CD4-positive, alpha-beta T cell (primary cell): ENCODE measurements around the gene VRK2. TPM values are rescaled to one million over a fixed set of nuclear protein-coding genes. Genes with fewer than 3 reads are reported as not detected.

Source experiments
- ATAC-seq: fragments of 200-7000 bp; cut with Tn5 transposase; one replicate; pipeline ENCODE4 v1.10.0; 2022; ENCODE audit warnings: mild to moderate bottlenecking; ENCODE audit not compliant: poor library complexity
- CTCF ChIA-PET: fragments of 350-600 bp; sonication (Branson Sonifier 250); formaldehyde crosslinking; loops from one replicate; lab custom pipeline; 2021; ENCODE audit warnings: antibody characterized with exemption, inconsistent platforms; lab: Charles Lee
- POLR2A ChIA-PET: fragments of 350-600 bp; sonication (Branson Sonifier 250); formaldehyde crosslinking; loops from one replicate; lab custom pipeline; 2021; ENCODE audit warnings: antibody characterized with exemption, inconsistent platforms; lab: Charles Lee
- DNase-seq, 14 experiments: peaks; one replicate each; pipeline ENCODE4 v3.0.0-alpha.2; 2013 to 2020; ENCODE audit warnings: mixed read lengths in 2 of 14
- H3K27ac ChIP-seq, 2 donors: one replicate each; pipeline versions ENCODE4 v1.5.1 to v1.7.0; 2013; ENCODE audit warnings: low read length in 2 of 2, low read depth in 1 of 2, mild to moderate bottlenecking in 1 of 2
- H3K27me3 ChIP-seq, 2 experiments: 1 replicate in 1 of 2; 2 replicates in 1 of 2; pipeline versions ENCODE4 v1.6.1 to v1.7.0; 2013; ENCODE audit warnings: low read length in 2 of 2, control low read depth in 1 of 2, mild to moderate bottlenecking in 1 of 2, moderate library complexity in 1 of 2; ENCODE audit not compliant: insufficient read depth in 2 of 2, control insufficient read depth in 1 of 2
- H3K36me3 ChIP-seq: one replicate; pipeline ENCODE4 v1.6.1; 2013; ENCODE audit warnings: low read length, control low read depth; ENCODE audit not compliant: insufficient read depth
- H3K4me1 ChIP-seq: one replicate; pipeline ENCODE4 v1.6.1; 2013; ENCODE audit warnings: low read length, control low read depth; ENCODE audit not compliant: insufficient read depth
- H3K4me3 ChIP-seq: one replicate; pipeline ENCODE4 v1.5.1; 2013; ENCODE audit warnings: mild to moderate bottlenecking, low read length, moderate library complexity
- H3K9me3 ChIP-seq, 2 experiments: 1 replicate in 1 of 2; 2 replicates in 1 of 2; pipeline versions ENCODE4 v1.6.1 to v1.7.0; 2013; ENCODE audit warnings: low read length in 2 of 2, mild to moderate bottlenecking in 2 of 2, control low read depth in 1 of 2, moderate library complexity in 1 of 2; ENCODE audit not compliant: control insufficient read depth in 1 of 2, insufficient read depth in 1 of 2
- H3K27ac Mint-ChIP-seq: one replicate; pipeline ENCODE4 v1.8.0; 2020; ENCODE audit warnings: mixed read lengths
- H3K27me3 Mint-ChIP-seq: one replicate; pipeline ENCODE4 v1.8.0; 2021; ENCODE audit warnings: mixed read lengths
- H3K36me3 Mint-ChIP-seq: one replicate; pipeline ENCODE4 v1.8.0; 2021; ENCODE audit warnings: low read depth, mixed read lengths
- H3K4me1 Mint-ChIP-seq: one replicate; pipeline ENCODE4 v1.8.0; 2021; ENCODE audit warnings: low read depth, mixed read lengths
- H3K4me3 Mint-ChIP-seq: one replicate; pipeline ENCODE4 v1.8.0; 2020; ENCODE audit warnings: mild to moderate bottlenecking, mixed read lengths
- H3K9me3 Mint-ChIP-seq: one replicate; pipeline ENCODE4 v1.8.0; 2020; ENCODE audit warnings: mixed read lengths
- CTCF ChIP-seq: fragments of 200-600 bp; IDR thresholded peaks from one replicate; pipeline ENCODE4 v1.8.0; 2022; ENCODE audit warnings: antibody characterized with exemption, mild to moderate bottlenecking
- intact Hi-C, 2 experiments: fragments of 100-400 bp; cut with DNase I in 1 of 2; cut with micrococcal nuclease in 1 of 2; formaldehyde crosslinking; loops; one replicate each; pipeline versions ENCODE4 v1.15.1 to v1.9.0; 2023 to 2025; cut with DNase I, micrococcal nuclease
- total RNA-seq, 174 experiments: library from RNA in 2 of 174; stranded (reverse) in 2 of 174; gene quantifications; one replicate each; pipeline ENCODE4 v1.2.3 and lab custom pipeline; 2021 to 2026

VRK2 gene
- total RNA-seq, 2 experiments from 2014 or later, result 11.1 to 11.5 TPM

GRCh38 chr2:58072102-58072501 lies 25.5 kb downstream of the VRK2 start:
- no peak overlapping the region for H3K4me3 ChIP-seq
- TF ChIP-seq CTCF, result no peak
- H3K27ac Mint-ChIP-seq, result no peak overlapping the region
- POLR2A ChIA-PET, result no interaction called here
- DNase-seq (no peak), ATAC-seq (no peak)
- H3K4me3 Mint-ChIP-seq, result no peak overlapping the region
- H3K4me1 ChIP-seq, result no peaks in the 10 kb centered on the region
- H3K27me3 Mint-ChIP-seq, result no peaks in the 10 kb centered on the region
- peaks cover 31% of the 10 kb centered on the region for H3K4me1 Mint-ChIP-seq
- peaks cover 35% of the 10 kb centered on the region for H3K36me3 Mint-ChIP-seq
- no peaks in the 10 kb centered on the region for H3K36me3 ChIP-seq
- H3K27me3 ChIP-seq, result no peaks in the 10 kb centered on the region
- no peaks in the 10 kb centered on the region for H3K9me3 ChIP-seq
- H3K9me3 Mint-ChIP-seq, result peaks cover 6% of the 10 kb centered on the region
- intact Hi-C loops, result no loop called here
- CTCF ChIA-PET, result no interaction called here
- no peak overlapping the region for H3K27ac ChIP-seq

GRCh38 chr2:58073008-58073407 lies 26.4 kb downstream of the VRK2 start:
- no peaks in the 10 kb centered on the region for H3K4me1 ChIP-seq
- Mint-ChIP-seq H3K4me3 (no peak overlapping the region), H3K9me3 (peaks cover 6% of the 10 kb centered on the region), H3K4me1 (peaks cover 31% of the 10 kb centered on the region), H3K27me3 (no peaks in the 10 kb centered on the region), H3K36me3 (peaks cover 38% of the 10 kb centered on the region), H3K27ac (no peak overlapping the region)
- ChIA-PET CTCF (no interaction called here), POLR2A (no interaction called here)
- H3K9me3 ChIP-seq, result no peaks in the 10 kb centered on the region
- H3K27me3 ChIP-seq, result no peaks in the 10 kb centered on the region
- H3K4me3 ChIP-seq, result no peak overlapping the region
- no peak for TF ChIP-seq CTCF
- DNase-seq (no peak), ATAC-seq (no peak)
- no peaks in the 10 kb centered on the region for H3K36me3 ChIP-seq
- intact Hi-C loops, result no loop called here
- no peak overlapping the region for H3K27ac ChIP-seq

- Histone ChIP-seq H3K27ac (no peak overlapping the region), H3K27me3 (no peaks in the 10 kb centered on the region), H3K4me3 (no peak overlapping the region), H3K36me3 (no peaks in the 10 kb centered on the region), H3K9me3 (no peaks in the 10 kb centered on the region), H3K4me1 (no peaks in the 10 kb centered on the region)
- DNase-seq (no peak), ATAC-seq (no peak)
- intact Hi-C loops, result no loop called here
- H3K36me3 Mint-ChIP-seq, result peaks cover 35% of the 10 kb centered on the region
- H3K27ac Mint-ChIP-seq, result no peak overlapping the region
- H3K9me3 Mint-ChIP-seq, result peaks cover 6% of the 10 kb centered on the region
- POLR2A ChIA-PET, result interaction anchor here (0.8 kb wide), 1 partner anchor 27 kb away, joined by 3 read pairs; the partner anchor contains the start of gene VRK2
- no peak for TF ChIP-seq CTCF
- H3K27me3 Mint-ChIP-seq, result no peaks in the 10 kb centered on the region
- no peak overlapping the region for H3K4me3 Mint-ChIP-seq
- peaks cover 35% of the 10 kb centered on the region for H3K4me1 Mint-ChIP-seq
- CTCF ChIA-PET, result no interaction called here
Observed at GRCh38 chr2:58073751-58074150, 27.1 kb downstream of the VRK2 start.
